WTC11 (cell line): ENCODE data around the gene CENPQ. TPM values are rescaled to one million over a fixed set of nuclear protein-coding genes. Genes with fewer than 3 reads are reported as not detected.

Source experiments
- ATAC-seq: fragments of 200-7000 bp; cut with Tn5 transposase; 2 replicates; pipeline ENCODE4 v1.10.0; 2021; ENCODE audit warnings: mild to moderate bottlenecking, moderate library complexity
- Bru-seq: library from RNA; stranded (reverse); fragments of 400-500 nt; gene quantifications from one replicate; lab custom pipeline; 2021; lab: Mats Ljungman, UMichigan
- CTCF ChIA-PET: fragments of 300-600 bp; sonication (Branson Sonifier 250); formaldehyde crosslinking; loops from one replicate; lab custom pipeline; 2021; ENCODE audit warnings: antibody characterized with exemption; lab: Charles Lee
- POLR2A ChIA-PET: fragments of 350-600 bp; sonication (Branson Sonifier 250); formaldehyde crosslinking; loops from one replicate; lab custom pipeline; 2021; ENCODE audit warnings: antibody characterized with exemption; lab: Charles Lee
- DNase-seq: peaks from one replicate; pipeline ENCODE4 v3.0.0; 2021; ENCODE audit warnings: low spot score
- H3K27ac Mint-ChIP-seq: 2 replicates; pipeline ENCODE4 v1.8.0; 2021; ENCODE audit warnings: mixed read lengths
- H3K27me3 Mint-ChIP-seq: 2 replicates; pipeline ENCODE4 v1.8.0; 2021; ENCODE audit warnings: low read depth, mild to moderate bottlenecking, moderate library complexity, mixed read lengths
- H3K36me3 Mint-ChIP-seq: 2 replicates; pipeline ENCODE4 v1.8.0; 2021; ENCODE audit warnings: mixed read lengths
- H3K4me1 Mint-ChIP-seq: 2 replicates; pipeline ENCODE4 v1.8.0; 2022; ENCODE audit warnings: mixed read lengths
- H3K4me3 Mint-ChIP-seq: 2 replicates; pipeline ENCODE4 v1.8.0; 2021; ENCODE audit warnings: mild to moderate bottlenecking, moderate library complexity, mixed read lengths
- H3K9me3 Mint-ChIP-seq: 2 replicates; pipeline ENCODE4 v1.8.0; 2021; ENCODE audit warnings: mixed read lengths
- CREB1 ChIP-seq: sonication (generic); formaldehyde crosslinking; IDR thresholded peaks from 2 replicates; pipeline ENCODE4 v1.8.0; 2023; ENCODE audit warnings: mild to moderate bottlenecking, missing genetic modification reagents
- CREM ChIP-seq: sonication (generic); formaldehyde crosslinking; IDR thresholded peaks from 2 replicates; pipeline ENCODE4 v1.8.1; 2022; ENCODE audit warnings: mild to moderate bottlenecking, missing genetic modification reagents, moderate library complexity
- ETV6 ChIP-seq: sonication (generic); formaldehyde crosslinking; IDR thresholded peaks from 2 replicates; pipeline ENCODE4 v1.8.1; 2022; ENCODE audit warnings: mild to moderate bottlenecking, missing genetic modification reagents
- FOXJ3 ChIP-seq: sonication (generic); formaldehyde crosslinking; IDR thresholded peaks from 2 replicates; pipeline ENCODE4 v1.9.0; 2021; ENCODE audit warnings: missing genetic modification reagents, mild to moderate bottlenecking, borderline replicate concordance
- FOXK1 ChIP-seq: sonication (generic); formaldehyde crosslinking; IDR thresholded peaks from 2 replicates; pipeline ENCODE4 v1.8.0; 2022; ENCODE audit warnings: mild to moderate bottlenecking, moderate library complexity, missing genetic modification reagents
- FOXP4 ChIP-seq: sonication (generic); formaldehyde crosslinking; IDR thresholded peaks from 2 replicates; pipeline ENCODE4 v1.8.0; 2022; ENCODE audit warnings: mild to moderate bottlenecking, missing genetic modification reagents
- GABPB1 ChIP-seq: sonication (generic); formaldehyde crosslinking; IDR thresholded peaks from 2 replicates; pipeline ENCODE4 v1.8.1; 2023; ENCODE audit warnings: mild to moderate bottlenecking, missing genetic modification reagents
- GTF2I ChIP-seq: fragments of 250-450 bp; sonication (Bioruptor Pico); conservative IDR thresholded peaks from 2 replicates; pipeline ENCODE4 v1.4.0; 2021; ENCODE audit warnings: mild to moderate bottlenecking
- MAX ChIP-seq: sonication (generic); formaldehyde crosslinking; IDR thresholded peaks from 2 replicates; pipeline ENCODE4 v1.8.0; 2022; ENCODE audit warnings: mild to moderate bottlenecking, missing genetic modification reagents
- NFYB ChIP-seq: sonication (generic); formaldehyde crosslinking; conservative IDR thresholded peaks from 2 replicates; pipeline ENCODE4 v1.8.0; 2022; ENCODE audit warnings: low read depth, missing genetic modification reagents
- SP1 ChIP-seq: sonication (generic); formaldehyde crosslinking; conservative IDR thresholded peaks from 2 replicates; pipeline ENCODE4 v1.8.1; 2022; ENCODE audit warnings: missing genetic modification reagents
- TP53 ChIP-seq: sonication (generic); formaldehyde crosslinking; IDR thresholded peaks from 2 replicates; pipeline ENCODE4 v1.8.1; 2023; ENCODE audit warnings: mild to moderate bottlenecking, missing genetic modification reagents
- long read RNA-seq, 3 experiments: library from RNA in 1 of 3; library from capped mRNA in 1 of 3; library from polyadenylated mRNA in 1 of 3; unstranded in 2 of 3; stranded (forward) in 1 of 3; transcript quantifications; one replicate each; pipeline ENCODE4 v2.0.0, GENCODE V29; 2021
- total RNA-seq: library from RNA; stranded (reverse); gene quantifications from 3 replicates; pipeline ENCODE4 v1.2.3, GENCODE V29; 2021
- TF ChIP-seq, protein P1 (sequence below): fragments of 250-450 bp; sonication (Bioruptor Pico); IDR thresholded peaks from 2 replicates; pipeline ENCODE4 v1.9.0; 2021; ENCODE audit warnings: mild to moderate bottlenecking
- TF ChIP-seq, protein P2 (sequence below): sonication (generic); formaldehyde crosslinking; IDR thresholded peaks from 2 replicates; pipeline ENCODE4 v1.8.1; 2022; ENCODE audit warnings: mild to moderate bottlenecking, moderate library complexity, missing genetic modification reagents
- TF ChIP-seq, protein P3 (sequence below): sonication (generic); formaldehyde crosslinking; IDR thresholded peaks from 2 replicates; pipeline ENCODE4 v1.8.0; 2022; ENCODE audit warnings: missing genetic modification reagents
- TF ChIP-seq, protein P4 (sequence below): sonication (generic); formaldehyde crosslinking; IDR thresholded peaks from 2 replicates; pipeline ENCODE4 v1.8.1; 2022; ENCODE audit warnings: low read depth, missing genetic modification reagents, borderline replicate concordance

CENPQ gene, protein sequence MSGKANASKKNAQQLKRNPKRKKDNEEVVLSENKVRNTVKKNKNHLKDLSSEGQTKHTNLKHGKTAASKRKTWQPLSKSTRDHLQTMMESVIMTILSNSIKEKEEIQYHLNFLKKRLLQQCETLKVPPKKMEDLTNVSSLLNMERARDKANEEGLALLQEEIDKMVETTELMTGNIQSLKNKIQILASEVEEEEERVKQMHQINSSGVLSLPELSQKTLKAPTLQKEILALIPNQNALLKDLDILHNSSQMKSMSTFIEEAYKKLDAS
- total RNA-seq (13.1 to 14.2 TPM (median 14.0 TPM) in 3 replicates), Bru-seq, nascent RNA (percentile 89 among the genes with signal in this experiment)
- long read RNA-seq, experiment 1, transcript CENPQ-201 (9 exons, 1,733 nt): major isoform, 17 of 53 reads
- long read RNA-seq, experiment 1, partial matches to known transcripts: 2 of 53 reads
- long read RNA-seq, experiment 1, other reads (novel, unspliced or antisense): 34 of 53 reads
- long read RNA-seq, experiment 2, partial matches to known transcripts: 7 of 20 reads
- long read RNA-seq, experiment 2, other reads (novel, unspliced or antisense): 9 of 20 reads
- long read RNA-seq, experiment 3, transcript CENPQ-201 (9 exons, 1,733 nt): major isoform, 39 of 49 reads
- long read RNA-seq, experiment 3, partial matches to known transcripts: 0 of 49 reads
- long read RNA-seq, experiment 3, other reads (novel, unspliced or antisense): 10 of 49 reads

- DNase-seq: peak; percentile 94
- no peaks in the 10 kb centered on the region for H3K27me3 Mint-ChIP-seq
- CTCF ChIA-PET: no interaction called here
- ATAC-seq: peak; percentile 100
- peaks cover 15% of the 10 kb centered on the region for H3K4me1 Mint-ChIP-seq
- H3K27ac Mint-ChIP-seq: peak within 1 kb of the TSS; percentile 99
- TF ChIP-seq NFYB (CRISPR knock-in tag): peak; percentile 67
- TF ChIP-seq, protein P1, sequence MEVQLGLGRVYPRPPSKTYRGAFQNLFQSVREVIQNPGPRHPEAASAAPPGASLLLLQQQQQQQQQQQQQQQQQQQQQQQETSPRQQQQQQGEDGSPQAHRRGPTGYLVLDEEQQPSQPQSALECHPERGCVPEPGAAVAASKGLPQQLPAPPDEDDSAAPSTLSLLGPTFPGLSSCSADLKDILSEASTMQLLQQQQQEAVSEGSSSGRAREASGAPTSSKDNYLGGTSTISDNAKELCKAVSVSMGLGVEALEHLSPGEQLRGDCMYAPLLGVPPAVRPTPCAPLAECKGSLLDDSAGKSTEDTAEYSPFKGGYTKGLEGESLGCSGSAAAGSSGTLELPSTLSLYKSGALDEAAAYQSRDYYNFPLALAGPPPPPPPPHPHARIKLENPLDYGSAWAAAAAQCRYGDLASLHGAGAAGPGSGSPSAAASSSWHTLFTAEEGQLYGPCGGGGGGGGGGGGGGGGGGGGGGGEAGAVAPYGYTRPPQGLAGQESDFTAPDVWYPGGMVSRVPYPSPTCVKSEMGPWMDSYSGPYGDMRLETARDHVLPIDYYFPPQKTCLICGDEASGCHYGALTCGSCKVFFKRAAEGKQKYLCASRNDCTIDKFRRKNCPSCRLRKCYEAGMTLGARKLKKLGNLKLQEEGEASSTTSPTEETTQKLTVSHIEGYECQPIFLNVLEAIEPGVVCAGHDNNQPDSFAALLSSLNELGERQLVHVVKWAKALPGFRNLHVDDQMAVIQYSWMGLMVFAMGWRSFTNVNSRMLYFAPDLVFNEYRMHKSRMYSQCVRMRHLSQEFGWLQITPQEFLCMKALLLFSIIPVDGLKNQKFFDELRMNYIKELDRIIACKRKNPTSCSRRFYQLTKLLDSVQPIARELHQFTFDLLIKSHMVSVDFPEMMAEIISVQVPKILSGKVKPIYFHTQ (CRISPR knock-in tag): 0 out of 2 replicates have a peak, but pooled peaks have one; percentile 20
- TF ChIP-seq SP1 (CRISPR knock-in tag): peak; percentile 85
- TF ChIP-seq ETV6 (CRISPR knock-in tag): peak; percentile 86; the same call in 1 of the 2 replicates
- peak; percentile 99 for TF ChIP-seq FOXK1 (CRISPR knock-in tag)
- no peak for TF ChIP-seq TP53
- TF ChIP-seq, protein P2, sequence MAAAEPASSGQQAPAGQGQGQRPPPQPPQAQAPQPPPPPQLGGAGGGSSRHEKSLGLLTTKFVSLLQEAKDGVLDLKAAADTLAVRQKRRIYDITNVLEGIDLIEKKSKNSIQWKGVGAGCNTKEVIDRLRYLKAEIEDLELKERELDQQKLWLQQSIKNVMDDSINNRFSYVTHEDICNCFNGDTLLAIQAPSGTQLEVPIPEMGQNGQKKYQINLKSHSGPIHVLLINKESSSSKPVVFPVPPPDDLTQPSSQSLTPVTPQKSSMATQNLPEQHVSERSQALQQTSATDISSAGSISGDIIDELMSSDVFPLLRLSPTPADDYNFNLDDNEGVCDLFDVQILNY: peak; percentile 78
- TF ChIP-seq FOXJ3 (CRISPR knock-in tag): no peak
- TF ChIP-seq MAX (CRISPR knock-in tag): peak; percentile 60
- peak; percentile 69; the same call in 1 of the 2 replicates for TF ChIP-seq CREB1 (CRISPR knock-in tag)
- TF ChIP-seq, protein P3, sequence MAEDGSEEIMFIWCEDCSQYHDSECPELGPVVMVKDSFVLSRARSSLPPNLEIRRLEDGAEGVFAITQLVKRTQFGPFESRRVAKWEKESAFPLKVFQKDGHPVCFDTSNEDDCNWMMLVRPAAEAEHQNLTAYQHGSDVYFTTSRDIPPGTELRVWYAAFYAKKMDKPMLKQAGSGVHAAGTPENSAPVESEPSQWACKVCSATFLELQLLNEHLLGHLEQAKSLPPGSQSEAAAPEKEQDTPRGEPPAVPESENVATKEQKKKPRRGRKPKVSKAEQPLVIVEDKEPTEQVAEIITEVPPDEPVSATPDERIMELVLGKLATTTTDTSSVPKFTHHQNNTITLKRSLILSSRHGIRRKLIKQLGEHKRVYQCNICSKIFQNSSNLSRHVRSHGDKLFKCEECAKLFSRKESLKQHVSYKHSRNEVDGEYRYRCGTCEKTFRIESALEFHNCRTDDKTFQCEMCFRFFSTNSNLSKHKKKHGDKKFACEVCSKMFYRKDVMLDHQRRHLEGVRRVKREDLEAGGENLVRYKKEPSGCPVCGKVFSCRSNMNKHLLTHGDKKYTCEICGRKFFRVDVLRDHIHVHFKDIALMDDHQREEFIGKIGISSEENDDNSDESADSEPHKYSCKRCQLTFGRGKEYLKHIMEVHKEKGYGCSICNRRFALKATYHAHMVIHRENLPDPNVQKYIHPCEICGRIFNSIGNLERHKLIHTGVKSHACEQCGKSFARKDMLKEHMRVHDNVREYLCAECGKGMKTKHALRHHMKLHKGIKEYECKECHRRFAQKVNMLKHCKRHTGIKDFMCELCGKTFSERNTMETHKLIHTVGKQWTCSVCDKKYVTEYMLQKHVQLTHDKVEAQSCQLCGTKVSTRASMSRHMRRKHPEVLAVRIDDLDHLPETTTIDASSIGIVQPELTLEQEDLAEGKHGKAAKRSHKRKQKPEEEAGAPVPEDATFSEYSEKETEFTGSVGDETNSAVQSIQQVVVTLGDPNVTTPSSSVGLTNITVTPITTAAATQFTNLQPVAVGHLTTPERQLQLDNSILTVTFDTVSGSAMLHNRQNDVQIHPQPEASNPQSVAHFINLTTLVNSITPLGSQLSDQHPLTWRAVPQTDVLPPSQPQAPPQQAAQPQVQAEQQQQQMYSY (CRISPR knock-in tag): no peak
- no peak for TF ChIP-seq GTF2I
- peak; percentile 81 for TF ChIP-seq GABPB1 (CRISPR knock-in tag)
- peak; percentile 96 for TF ChIP-seq CREM (CRISPR knock-in tag)
- TF ChIP-seq, all 79 proteins: peak for 10
- peak within 1 kb of the TSS; percentile 100 for H3K4me3 Mint-ChIP-seq
- POLR2A ChIA-PET: no interaction called here
- H3K9me3 Mint-ChIP-seq: no peaks in the 10 kb centered on the region
- no peaks in the 10 kb centered on the region for H3K36me3 Mint-ChIP-seq
These were observed at the start of gene CENPQ, which contains the start of gene MMUT for GRCh38 chr6:49462927-49463611. Gene CENPQ, plus strand, starts transcription at chr6:49463370. Its CDS starts 6,807 bp downstream, at chr6:49470177. Gene MMUT, minus strand, starts transcription at chr6:49463253. Its CDS starts 3,787 bp downstream, at chr6:49459466.

DNA sequence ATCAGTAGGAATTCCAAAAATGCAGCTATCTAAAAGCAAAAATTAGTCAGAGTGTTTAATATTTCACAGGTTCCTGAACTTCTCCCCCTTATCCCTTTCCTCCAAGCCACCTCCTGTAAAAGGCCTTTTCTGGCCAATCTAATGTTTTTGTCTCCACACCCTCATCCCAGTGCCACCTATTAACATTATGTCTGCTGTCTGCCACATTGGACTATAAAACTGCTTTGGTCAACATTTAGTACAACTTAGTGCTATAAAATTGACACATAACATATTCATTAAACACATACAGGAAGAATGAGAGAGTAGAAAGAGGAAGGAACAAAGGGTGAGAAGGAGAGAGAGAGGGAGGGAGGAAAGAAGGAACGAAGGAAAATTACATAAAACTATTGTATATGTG, 47.8 kb upstream of the CENPQ start:
- H3K4me3 Mint-ChIP-seq: no peak overlapping the region
- ChIA-PET POLR2A (no interaction called here), CTCF (no interaction called here)
- DNase-seq (no peak), ATAC-seq (no peak)
- peaks cover 1% of the 10 kb centered on the region; the same call in 1 of the 2 replicates for H3K4me1 Mint-ChIP-seq
- no peaks in the 10 kb centered on the region for H3K27me3 Mint-ChIP-seq
- no peak overlapping the region for H3K27ac Mint-ChIP-seq
- peaks cover 7% of the 10 kb centered on the region for H3K9me3 Mint-ChIP-seq
- no peaks in the 10 kb centered on the region for H3K36me3 Mint-ChIP-seq
- TF ChIP-seq, protein P4, sequence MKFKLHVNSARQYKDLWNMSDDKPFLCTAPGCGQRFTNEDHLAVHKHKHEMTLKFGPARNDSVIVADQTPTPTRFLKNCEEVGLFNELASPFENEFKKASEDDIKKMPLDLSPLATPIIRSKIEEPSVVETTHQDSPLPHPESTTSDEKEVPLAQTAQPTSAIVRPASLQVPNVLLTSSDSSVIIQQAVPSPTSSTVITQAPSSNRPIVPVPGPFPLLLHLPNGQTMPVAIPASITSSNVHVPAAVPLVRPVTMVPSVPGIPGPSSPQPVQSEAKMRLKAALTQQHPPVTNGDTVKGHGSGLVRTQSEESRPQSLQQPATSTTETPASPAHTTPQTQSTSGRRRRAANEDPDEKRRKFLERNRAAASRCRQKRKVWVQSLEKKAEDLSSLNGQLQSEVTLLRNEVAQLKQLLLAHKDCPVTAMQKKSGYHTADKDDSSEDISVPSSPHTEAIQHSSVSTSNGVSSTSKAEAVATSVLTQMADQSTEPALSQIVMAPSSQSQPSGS (CRISPR knock-in tag): no peak
- no peak for TF ChIP-seq FOXP4
